DMS 273 (cell line): ENCODE data around the gene NOTCH1.

Experiments
- DNase-seq: peaks from one replicate; lab custom pipeline; 2025; ENCODE audit not compliant: unreplicated experiment; lab: John Stamatoyannopoulos, UW

NOTCH1 gene

DNA sequence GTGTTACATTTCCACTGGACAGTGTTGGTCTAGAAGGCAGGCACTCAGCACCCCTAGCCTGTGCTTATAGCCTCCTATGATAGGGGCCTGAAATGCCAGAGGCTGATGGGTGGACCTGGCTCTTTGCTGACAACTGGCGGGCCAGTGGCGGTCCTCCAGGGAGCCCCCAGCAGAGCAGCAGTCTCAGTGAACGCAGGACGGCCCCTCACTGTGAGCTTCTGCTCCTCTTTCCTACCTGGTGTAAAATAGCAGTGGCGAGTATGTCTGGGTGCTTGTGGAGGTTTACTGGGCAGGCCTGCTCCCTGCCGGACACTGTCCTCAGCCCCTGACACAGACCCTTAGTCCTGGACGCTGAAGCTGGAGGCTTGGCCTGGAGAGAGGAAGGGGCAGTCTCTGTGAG lies 59.7 kb downstream of the NOTCH1 start:
- no peak for DNase-seq

DNA sequence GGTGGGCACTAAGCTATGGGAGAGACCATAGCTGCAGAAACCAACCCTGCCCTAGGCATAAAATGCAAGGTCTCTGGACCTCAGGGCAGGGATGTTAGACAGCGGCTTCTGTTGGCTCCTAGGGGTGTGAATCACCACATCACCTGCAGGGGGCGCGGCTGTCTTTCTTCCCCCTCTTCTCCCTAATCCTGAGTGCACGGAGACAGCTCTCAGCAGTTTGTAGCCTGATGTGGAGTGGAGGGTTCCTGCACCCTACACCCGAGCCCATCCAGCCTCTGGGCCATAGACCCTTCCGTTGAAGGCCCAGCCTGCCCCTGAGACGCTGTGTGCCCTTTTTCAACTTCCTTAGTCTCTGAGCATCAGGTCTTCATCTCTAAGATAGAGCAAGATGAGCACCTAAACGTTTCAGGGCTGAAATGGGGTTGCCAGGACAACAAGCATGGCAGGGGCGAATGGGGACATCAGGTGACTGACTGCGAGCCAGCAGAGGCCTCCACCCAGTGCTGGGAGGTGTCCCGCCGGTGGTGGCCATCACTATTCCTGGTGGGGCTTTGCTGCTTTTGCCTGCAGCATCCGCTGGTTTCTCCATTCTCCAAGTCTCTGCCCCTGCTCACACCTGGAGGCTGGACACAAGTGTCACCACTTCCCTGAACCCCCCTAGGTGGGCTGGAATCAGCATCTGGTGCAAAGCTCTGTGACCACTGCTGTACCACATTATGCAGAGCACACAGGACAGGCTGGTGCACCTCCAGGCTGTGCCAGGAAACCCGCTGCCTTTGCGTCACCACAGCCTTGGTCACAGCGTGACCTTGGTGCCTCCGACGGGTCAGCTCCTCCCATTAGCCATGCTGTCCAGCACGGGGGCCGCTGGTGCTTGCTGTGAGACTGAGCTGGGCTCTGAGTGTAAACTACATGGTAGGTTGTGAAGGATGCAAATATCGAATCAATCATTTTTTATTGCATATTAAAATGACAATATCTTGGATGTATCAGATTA lies 60.5 kb downstream of the NOTCH1 start:
- DNase-seq: peak; percentile 87

DNA sequence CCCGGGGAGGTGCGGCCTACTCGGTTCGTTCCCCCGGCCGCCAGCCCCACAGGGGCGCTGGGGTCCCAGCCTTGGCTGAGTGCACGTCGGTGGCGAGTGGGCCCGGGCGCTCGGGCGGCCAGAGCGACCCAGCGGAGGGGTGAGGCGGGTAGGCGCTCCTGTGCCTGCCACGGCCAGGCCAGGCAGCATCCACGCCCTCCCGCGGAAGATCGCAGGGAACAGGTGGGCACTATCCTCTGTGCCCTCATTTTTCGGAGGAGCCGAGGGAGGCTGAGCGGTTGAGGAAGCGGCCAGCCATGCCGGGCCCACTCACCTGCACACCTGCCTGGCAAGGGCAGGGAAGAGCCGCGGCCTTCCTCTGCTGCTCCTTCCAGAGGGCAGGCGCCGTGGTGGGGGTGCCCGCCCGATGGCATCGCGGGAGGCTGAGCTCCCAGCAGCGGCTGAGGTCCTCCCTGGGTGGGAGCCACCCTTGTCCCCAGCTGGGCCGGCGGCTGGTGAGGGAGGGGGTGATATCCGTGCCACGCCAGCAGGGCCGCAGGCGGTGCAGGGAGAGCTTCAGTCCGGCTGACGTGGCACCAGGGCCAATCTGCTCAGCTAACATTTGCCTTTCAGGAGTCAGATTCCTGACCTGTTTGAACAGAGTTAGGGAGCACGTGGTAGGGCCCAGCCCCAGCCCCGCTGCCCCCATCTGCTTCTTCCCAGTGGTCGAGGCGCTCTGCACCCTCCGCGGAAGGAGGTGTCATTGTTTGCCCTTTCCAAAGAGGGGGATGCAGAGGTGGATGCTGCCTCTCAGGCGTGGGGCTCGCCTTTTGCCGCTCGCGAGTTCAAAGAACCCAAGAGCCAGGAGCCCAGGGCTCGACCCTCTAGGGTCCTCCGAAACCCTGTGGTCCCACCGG lies 61.4 kb downstream of the NOTCH1 start:
- DNase-seq: peak; percentile 88

DNA sequence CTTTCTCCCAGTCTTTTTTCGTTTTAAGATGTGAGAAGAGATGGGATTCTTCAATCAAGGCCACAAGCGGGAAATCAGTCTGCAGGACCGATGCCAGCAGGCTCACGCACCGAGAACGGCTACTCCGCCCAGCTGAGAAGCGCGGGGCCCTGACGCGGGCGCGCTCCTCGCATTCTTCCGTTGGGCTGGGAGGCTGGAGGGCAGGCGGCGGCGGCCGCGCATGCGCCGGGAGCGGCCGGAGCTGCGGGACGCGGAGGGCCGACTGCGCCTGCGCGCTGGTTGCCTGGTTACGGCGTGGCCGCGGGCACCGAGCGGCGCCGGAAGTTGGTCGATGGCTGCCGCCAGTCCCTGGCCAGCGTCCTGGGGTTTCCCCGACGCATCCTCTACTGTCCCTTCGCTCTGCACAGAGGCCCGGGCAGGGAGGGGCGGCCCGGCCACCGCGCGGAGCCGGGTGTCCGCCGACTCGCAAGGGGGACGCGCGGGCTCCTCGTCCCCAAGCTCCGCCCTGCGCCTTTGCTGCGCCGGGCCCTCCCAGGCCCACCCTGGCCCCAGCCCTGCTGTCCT lies 62.2 kb downstream of the NOTCH1 start:
- DNase-seq: peak; percentile 96

DNA sequence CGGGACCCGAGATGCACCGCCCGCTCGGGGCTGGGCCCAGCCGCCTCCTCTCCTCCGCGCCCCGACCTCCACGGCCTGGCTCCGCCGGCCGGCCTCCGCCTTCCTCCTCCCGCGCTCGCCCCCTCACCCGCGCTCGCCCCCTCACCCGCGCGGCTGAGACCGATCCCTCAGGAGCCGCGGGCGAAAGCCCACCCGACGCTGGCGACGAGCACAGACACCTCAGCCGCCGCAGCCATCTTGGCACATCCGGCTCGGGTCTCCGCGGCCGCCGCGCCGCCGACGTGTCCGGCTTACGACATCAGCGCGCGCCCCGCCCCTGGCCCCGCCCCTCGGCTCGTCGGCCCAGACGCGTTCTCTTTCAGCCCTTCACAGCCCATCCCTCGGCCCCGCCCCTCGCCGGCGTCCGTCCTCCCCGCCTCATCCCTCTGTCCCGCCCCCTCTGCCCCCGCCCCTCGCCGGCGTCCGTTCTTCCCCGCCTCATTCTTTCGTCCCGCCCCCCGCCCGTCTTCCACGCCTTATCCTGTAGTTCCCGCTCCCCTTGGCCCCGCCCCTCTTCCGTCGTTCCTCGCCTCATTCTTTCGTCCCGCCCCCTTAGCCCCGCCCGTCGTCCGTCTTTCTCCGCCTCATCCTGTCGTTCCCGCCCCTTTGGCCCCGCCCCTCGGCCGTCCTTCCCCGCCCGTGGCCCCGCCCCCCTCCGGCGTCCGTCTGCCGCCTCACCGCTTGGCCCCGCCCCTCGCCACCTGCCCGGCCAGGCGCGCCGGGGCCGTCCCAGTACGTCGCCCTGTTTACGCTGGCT lies 62.9 kb downstream of the NOTCH1 start, which contains the start of gene SEC16A:
TSS of gene SEC16A (minus strand) at position 248 of the 796 bp plus-strand sequence. CDS start 5,425 bp downstream, outside the sequence.
- peak; percentile 100 for DNase-seq

DNA sequence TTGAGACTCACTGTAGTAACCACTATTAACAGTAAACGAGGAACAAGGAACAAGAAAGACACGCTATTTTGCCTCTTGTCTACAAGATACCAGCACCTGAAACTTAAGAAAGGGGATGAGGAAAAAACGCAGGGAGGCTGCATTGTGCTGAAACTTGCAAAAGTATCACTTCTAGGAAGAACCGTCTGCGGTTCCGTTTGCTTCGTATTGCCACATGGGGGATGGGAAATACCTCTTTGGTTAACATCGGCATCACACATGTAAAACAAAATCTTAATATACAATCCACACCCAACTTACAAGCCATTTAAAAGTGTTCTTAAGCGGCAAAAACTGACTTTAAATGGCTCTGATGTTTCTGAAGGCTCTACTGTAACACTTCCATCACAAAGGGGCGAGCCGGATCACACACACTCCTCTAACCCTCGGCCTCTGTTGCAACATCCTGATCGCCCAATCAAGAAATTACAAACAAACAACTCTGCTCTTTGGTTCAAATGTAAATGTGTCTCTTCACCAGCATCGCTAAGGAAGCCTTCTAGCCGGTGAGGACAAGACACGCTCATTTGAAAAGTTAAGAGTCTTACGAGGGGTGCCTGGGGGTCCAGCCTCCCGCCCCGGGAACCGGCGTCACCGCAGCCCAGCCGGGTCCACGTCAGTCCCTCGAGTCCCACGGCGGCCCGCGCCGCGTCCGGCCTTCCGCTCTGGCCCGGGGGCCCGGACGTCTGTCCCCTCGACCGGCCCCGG lies 63.6 kb downstream of the NOTCH1 start:
- DNase-seq: peak; percentile 57

DNA sequence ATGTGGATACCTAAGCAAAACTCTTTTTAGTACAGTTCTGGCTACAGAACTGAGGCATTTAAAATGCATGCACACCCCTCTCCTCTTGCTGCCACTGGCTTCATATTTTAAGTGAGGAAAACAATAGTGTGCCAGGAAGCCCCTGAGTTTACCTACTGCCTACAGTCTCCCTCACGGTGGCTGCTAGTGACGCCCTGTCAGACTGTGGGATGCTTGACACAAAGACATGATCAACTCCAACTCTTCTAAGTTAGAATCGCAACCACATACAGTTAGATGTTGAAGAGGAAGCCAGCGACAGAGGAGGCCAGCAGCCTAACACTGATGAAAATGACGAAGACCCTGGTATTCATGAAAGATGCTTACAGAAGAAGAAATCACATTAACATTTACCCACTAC lies 64.3 kb downstream of the NOTCH1 start:
- no peak for DNase-seq

DNA sequence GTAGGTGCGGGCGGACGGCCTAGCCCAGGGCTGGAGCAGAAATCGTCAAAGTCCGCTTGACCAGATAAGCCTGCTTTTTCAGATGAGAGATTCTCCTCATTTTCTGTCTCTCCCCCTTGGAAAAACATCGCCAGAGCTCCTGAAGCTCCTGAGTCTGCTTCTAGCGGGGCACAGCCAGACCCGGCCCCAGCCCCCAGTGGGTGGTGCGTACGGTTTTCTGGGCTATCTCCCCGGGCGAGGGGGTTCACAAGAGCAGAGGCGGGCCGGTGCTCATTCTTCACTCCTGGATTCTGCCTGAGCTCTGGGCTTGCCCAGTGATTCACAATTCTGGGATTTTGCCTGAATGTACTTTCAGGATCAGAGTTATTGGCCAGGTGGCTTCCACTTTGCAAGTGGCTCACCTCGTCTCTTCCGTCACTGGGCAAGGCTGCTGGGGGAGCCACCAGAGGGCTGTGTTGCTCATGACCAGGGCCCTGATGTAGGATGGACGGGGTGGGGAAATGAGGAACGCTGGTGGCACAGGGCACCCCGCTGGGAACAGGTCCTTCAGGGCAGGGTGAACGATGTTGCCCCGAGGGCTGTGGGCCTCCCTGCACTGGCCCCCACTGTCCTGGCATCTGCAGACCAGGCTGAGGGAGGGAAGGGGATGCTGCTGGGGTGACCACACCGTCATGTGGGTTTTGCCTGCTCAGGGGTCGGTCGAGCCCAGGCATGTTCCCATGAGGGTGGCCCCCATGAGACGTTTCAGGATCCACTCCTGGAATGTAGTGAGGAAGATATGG lies 69.3 kb downstream of the NOTCH1 start:
- no peak for DNase-seq

DNA sequence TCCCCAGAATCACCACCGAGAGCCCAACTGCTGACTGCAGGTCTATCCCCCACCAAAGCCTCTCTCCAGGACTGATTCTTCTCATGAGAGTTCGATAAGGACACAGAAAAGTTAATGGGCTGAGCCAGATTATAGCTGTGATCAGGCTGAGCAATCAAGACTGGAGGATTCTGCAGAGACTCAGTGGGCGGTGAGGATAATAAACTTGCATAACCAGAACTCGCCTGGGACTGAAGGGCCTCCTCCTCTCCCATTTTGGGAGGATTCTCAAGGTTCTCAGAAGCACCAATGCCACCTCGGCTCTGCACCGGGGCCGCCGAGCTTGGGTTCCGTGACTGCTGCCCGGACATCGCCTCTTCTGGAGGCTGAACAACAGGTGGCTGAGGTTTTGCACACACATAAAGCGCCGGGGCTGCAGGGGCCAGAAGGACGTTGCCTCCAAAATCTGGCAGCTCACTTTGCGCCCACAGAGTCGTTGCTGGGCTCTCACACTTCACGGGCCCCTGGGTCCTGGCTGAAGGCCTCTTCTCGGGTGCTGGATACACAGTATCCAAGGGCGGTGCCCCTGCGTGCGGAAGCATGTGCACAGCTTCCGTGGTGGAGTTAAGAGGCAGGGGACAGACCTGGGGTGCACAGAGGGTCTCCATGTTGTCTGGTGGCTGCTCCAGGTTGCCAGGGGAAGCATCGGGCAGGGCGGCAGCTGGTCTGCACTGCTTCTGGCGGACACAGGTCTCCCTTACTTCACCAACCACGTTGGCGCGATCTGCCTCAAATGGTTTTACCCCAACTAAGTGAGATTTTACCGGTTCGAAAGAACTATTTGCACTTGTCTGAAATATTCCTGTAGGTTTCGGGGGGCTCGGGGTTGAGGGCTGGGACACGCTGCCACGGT lies 70.6 kb downstream of the NOTCH1 start:
- no peak for DNase-seq

DNA sequence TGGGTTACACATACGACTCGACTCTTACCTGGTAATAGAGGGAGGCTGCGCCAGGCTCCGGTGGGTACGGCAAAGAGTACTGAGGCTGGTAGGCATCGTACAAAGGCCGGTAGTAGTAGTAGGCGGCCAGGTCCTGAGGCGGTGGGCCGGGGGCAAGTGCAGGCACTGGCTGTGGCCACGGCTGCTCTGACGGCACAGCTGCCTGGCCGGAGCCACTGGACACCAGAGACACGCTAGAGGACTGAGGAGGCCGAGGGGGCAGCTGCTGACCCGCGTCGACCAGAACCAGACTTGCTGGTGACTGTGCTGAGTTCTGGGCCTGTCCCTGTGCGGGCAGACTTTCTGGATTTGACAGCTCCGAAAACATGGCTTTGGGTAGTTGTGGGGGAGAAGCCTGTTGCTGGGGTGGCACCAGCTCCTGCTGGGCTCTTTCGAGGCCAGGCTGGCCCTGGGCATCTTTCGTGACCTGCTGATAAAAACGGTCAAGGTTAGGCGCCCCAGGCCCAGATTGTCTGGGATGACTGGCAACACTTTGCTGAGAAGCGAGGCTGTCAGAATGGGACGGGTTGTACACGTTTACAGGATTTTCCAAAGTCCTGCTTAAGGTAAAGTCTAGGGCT lies 71.7 kb downstream of the NOTCH1 start:
- DNase-seq: no peak

DNA sequence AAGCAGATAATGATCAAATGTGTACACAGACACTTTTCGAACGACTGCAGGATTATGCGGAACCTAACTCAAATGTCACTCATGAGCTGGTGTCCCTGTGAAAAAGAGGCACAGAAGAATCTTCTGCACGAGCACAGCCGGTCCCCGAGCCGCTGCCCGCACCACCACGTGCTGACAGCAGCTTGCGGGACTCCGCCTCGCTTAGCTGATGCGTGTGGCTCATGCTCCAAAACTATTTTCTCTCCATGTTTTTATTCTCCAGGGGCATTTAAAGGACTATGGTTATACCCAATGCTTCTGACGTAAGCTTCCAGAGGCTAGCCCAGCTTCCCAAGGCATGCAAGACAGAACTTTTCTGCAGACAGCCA lies 72.5 kb downstream of the NOTCH1 start:
- DNase-seq: no peak

DNA sequence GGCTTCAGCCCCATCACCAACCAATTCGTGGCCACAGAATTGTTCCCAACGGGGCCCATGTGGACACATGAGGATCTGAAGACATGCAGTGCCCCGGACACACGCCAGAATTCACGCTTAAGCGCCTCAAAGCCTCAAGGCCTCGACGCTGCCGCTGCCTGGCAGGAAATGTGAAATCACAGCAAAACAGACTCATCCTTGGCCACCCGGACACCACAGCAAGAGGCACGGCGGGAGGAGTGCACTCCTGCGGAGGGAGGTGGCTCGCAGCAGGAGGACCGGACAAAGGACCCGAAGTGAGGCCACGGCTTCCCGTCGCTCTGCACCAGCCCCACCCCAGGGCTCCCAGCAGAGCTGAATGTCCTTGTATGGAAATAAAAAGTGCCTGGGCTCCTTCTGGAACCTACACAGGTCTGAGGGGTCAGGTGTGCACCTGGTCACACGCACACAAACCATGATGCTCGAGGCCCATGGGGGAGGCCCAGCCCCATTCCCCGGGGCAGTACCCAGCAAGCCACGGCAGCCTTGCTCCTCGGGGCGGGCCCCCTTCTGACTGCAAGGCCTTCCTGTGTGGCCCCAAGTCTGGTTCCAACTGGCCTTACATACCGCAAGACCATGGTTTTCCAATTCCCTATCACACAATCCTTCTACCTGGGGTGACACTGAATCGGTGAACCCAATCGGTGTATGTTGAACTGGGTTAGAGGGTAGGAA lies 73.1 kb downstream of the NOTCH1 start:
- DNase-seq: no peak

DNA sequence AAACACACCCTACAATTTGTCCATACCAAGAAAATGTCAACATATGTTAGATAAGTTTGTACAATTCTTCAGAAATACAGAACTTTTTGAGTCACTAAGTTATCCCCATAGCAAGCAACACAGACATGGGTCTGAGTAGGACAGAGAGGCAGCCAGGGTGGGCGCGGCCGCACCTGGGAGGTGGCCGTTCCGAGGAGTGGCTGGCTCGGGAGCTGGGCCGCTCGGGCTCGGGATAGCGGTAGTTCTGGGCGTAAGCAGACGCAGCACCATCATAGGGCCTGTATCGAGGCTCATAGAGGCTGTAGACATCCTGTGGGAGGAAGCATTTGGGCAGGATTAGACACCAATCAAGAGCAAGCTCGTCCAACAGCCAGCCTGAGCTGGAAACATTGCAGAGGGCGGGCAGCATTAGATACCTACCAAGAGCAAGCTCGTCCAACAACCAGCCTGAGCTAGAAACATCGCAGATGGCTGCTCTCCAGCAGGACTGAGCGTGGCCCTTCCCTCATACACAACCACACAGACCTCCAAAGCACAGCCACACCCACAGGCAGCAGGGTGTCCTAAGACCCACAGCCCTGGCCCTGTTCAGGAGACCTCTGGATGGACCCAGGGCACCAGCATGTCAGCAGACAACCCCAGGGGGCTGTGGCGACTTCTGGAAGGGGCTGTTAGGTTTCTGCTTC lies 73.9 kb downstream of the NOTCH1 start:
- no peak for DNase-seq

DNA sequence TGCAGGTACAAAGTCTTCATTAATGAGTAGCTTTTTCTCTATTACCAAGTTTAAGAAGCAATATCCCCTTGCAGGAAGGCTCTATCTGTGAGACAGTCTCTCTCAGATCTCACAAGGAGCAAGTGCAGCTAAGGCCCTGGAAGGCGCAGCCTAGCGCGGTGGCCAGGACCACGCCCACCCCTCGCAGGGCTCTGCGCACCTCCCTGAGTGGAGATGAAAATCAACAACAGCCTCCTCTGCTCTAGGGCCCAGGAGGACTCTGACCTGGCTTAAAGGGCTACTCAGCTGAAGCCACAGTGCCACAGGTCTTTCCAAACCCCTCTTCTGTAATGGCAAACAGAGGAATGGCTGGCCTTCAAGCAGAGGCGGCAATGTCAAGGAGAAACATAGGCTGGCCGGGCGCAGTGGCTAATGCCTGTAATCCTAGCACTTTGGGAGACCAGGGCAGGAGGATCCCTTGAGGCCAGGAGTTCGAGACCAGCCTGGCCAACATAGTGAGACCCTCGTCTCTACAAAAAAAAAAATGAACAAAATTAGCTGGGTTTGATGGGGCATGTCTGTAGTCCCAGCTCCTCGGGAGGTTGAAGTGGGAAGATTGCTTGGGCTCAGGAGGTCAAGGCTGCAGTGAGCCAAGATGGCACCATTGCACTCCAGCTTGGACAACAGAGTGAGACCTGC lies 74.9 kb downstream of the NOTCH1 start:
- no peak for DNase-seq

DNA sequence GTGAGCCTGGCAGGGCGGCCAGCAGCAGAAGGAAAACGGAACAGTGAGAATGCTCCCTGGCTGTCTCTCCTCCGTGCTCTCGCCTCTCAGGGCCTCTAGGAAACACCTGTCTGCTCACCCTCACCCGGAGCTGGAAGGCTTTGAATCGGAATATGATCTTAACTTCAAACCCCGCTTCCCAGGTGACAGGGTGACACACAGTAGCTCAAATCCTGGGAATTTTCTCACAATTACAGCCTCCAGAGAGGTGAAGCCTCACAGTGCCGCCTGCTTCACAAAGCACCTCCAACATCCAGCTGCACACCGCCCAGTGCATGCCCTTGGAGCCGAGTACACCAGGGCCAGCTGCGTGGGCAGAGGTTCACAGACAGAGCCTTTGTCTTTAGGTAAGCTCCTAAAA lies 75.5 kb downstream of the NOTCH1 start:
- no peak for DNase-seq

DNA sequence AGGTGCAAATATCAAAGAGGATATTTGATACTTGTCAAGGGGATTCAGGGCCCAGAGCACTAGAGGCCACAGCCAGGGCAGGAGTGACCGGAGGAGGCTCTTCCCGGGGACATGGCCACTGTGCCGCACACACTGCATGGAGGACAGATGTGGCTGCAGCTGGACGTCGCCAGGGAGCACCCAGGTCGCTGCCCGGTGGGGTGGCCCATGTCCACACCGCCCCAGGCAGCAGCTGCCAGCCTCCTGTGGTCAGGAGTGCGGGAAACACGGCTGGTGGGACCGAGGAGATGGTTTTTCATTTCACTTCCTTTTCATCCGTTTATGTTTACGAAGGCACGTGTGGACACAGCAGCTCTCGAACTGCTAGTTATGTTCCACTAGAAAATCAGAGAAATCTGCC lies 78.1 kb downstream of the NOTCH1 start:
- no peak for DNase-seq
